Uterus (tissue), 2 donors: ENCODE measurements around the gene PHF5A.

Source experiments
- CTCF ChIP-seq, 4 experiments: fragments of 200-600 bp in 2 of 4; fragments of 450-650 bp in 2 of 4; sonication (generic) in 2 of 4; IDR thresholded peaks; one replicate each; pipeline ENCODE4 v1.5.1; 2016 to 2019; ENCODE audit warnings: antibody characterized with exemption in 4 of 4, mild to moderate bottlenecking in 2 of 4, moderate library complexity in 1 of 4
- POLR2A ChIP-seq, 2 donors: fragments of 450-650 bp; IDR thresholded peaks; one replicate each; pipeline ENCODE4 v1.6.1; 2016; ENCODE audit warnings: antibody characterized with exemption in 2 of 2, mild to moderate bottlenecking in 1 of 2, moderate library complexity in 1 of 2

- TF ChIP-seq CTCF (IDR thresholded peaks at IDR 0.05) (no peak), POLR2A (IDR thresholded peaks at IDR 0.05) (no peak)
Measured at GRCh38 chr22:41478473-41478872, 10.0 kb upstream of the PHF5A start.
